HUES64 (cell line): ENCODE results near the gene HIGD2A.
"Not testable (repeated sequence)": the region's sequence is repeated elsewhere in the genome, so short reads cannot be mapped to it uniquely, and the experiment has no call there.

Source experiments
- H3K27ac ChIP-seq: 2 replicates; pipeline ENCODE4 v1.7.0; 2013; ENCODE audit warnings: low read depth, low read length, inconsistent platforms
- H3K27me3 ChIP-seq: 2 replicates; pipeline ENCODE4 v1.6.1; 2013; ENCODE audit warnings: mild to moderate bottlenecking, low read length; ENCODE audit not compliant: insufficient read depth
- H3K36me3 ChIP-seq: 2 replicates; pipeline ENCODE4 v1.6.1; 2013; ENCODE audit warnings: mild to moderate bottlenecking, low read length; ENCODE audit not compliant: insufficient read depth
- H3K4me1 ChIP-seq: 2 replicates; pipeline ENCODE4 v1.6.1; 2013; ENCODE audit warnings: mild to moderate bottlenecking, low read length, moderate library complexity; ENCODE audit not compliant: insufficient read depth
- H3K4me3 ChIP-seq: 2 replicates; pipeline ENCODE4 v1.5.1; 2013; ENCODE audit warnings: mild to moderate bottlenecking, low read length, moderate library complexity
- H3K9ac ChIP-seq: 2 replicates; pipeline ENCODE4 v1.6.1; 2013; ENCODE audit warnings: mild to moderate bottlenecking, low read depth, low read length
- H3K9me3 ChIP-seq: 2 replicates; pipeline ENCODE4 v1.6.1; 2013; ENCODE audit warnings: low read depth, low read length; ENCODE audit not compliant: insufficient read depth
- WGBS: fragments of 150-250, 120-280 bp; methylation state at CpG from one replicate; pipeline ENCODE4 v1.1.7; 2013; ENCODE audit warnings: missing lambda C conversion rate; 5-methylcytosine and 5-hydroxymethylcytosine counted together

HIGD2A gene

DNA sequence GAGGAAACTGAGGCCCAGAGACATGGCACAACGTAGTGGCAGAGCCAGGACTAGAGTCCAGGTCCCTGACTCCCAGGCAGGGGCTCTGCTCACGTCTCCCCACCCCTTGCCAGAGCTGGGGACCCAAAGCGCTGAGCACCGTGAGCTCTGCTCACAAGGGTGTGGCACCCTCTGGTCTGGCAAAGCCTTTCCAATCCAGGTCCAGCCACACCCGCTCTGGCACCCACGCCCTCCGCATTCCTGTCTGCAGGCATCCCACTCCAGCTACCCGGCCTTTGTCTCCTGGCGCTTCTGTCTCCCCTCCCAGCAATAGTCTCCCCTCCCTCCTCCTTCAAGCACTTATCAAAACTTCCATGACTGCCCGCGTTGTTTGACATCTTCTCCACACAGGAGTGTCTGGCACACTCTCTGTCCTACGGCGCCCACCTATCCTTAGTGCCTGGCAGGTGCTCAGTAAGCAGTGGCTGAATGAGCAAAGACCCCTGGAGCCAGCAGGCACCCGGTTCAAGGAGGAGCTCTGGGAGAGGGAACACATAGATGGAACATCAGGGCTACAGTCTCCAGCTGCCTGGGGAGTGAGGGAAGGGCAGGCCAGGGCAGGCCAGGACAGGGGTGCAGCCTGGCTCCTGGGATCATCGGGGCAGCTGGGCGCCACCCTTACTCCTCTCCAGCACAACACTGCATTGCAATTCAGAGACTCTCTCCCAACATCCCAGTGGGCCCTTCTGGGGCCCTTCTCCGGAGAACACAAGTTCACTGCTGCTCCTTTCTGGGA lies 12.0 kb downstream of the HIGD2A start:
- 90% methylated on average over 17 of the region's 17 CpGs for WGBS
- Histone ChIP-seq H3K27ac (no peak overlapping the region), H3K9ac (no peak overlapping the region), H3K27me3 (no peaks in the 10 kb centered on the region), H3K4me3 (no peak overlapping the region), H3K36me3 (no peaks in the 10 kb centered on the region), H3K4me1 (no peaks in the 10 kb centered on the region), H3K9me3 (no peaks in the 10 kb centered on the region)

DNA sequence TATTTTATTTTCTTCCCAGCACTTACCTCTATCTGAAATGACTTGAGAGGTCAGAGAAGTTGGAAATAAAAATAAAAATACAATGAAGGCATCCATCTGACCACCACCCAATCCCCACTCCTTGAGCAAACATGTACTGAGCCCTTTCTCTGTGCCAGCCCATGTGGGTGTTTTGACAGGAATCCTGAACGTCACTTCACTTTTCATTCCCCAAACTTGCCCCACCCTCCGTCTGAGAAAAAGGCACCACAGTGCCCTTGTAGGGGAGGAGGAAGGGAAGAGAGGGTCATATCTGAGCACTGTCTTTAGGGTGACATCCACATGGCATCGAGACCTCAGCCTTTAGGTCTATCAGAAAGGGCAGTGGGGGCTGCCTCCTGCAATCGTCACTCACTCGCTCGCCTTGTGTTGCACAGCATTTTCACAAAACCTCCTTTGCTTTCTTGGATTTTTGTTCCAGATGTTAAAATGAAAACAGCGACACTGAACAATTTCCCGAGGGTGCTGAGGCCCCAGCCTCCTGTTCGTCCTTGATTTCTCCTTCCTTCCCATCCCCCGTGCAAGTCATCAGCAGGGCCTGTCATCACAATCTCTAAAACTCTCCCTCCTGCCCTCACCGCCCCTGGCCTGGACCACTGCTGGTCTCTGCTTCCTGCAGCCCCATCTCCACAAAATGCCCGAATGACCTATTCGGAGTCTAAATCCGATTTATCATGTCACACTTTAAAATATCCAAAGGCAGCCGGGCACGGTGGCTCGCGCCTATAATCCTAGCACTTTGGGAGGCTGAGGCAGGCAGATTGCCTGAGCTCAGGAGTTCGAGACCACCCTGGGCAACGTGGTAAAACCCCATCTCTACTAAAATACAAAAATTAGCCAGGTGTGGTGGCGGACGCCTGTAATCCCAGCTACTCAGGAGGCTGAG lies 13.0 kb downstream of the HIGD2A start:
- Histone ChIP-seq H3K9me3 (no peaks in the 10 kb centered on the region), H3K27ac (no peak overlapping the region), H3K27me3 (no peaks in the 10 kb centered on the region), H3K9ac (no peak overlapping the region), H3K4me1 (no peaks in the 10 kb centered on the region), H3K36me3 (no peaks in the 10 kb centered on the region), H3K4me3 (no peak overlapping the region)
- WGBS: 92% methylated on average over 22 of the region's 22 CpGs

GRCh38 chr5:176405656-176406435 lies 17.3 kb downstream of the HIGD2A start:
- no peak overlapping the region for H3K4me3 ChIP-seq
- H3K36me3 ChIP-seq: no peaks in the 10 kb centered on the region

DNA sequence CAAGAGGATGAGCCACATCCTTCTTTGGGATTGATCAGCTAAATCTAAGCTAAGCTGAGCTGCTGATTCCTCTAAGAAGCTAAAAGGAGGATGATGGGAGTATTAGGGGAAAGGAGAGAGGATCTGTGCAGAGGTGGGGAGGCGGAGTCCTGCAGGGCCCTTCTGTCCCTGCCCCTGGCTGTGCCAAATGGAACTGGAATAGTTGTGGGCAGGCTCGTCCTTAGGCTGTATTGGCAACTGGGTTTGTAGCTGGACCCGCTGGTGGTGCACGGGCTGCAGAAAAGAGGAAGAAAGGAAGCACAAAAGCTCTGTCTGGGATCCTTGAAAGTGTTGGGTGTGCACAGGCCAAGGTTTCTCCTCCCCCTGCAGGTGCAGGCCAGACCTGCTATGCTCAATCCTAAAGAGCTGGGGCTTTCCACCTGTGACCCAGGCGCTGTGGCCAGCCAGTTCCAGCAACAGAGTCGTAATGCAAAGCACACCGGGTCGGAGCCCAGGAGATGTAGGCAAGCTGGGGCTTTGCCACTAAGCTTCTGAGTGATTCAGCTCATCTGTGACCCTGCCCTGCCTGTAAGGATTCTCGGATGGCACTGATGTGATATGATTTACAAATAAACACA lies 18.0 kb downstream of the HIGD2A start:
- Histone ChIP-seq H3K27me3 (no peaks in the 10 kb centered on the region), H3K4me3 (no peak overlapping the region), H3K9me3 (no peaks in the 10 kb centered on the region), H3K36me3 (no peaks in the 10 kb centered on the region), H3K4me1 (no peaks in the 10 kb centered on the region), H3K9ac (no peak overlapping the region), H3K27ac (no peak overlapping the region)
- WGBS: 87% methylated on average over 9 of the region's 9 CpGs

More at GRCh38 chr5:176405656-176406435, 17.3 kb downstream of the HIGD2A start:
- no peaks in the 10 kb centered on the region for H3K27me3 ChIP-seq
- WGBS: 81% methylated on average over 20 of the region's 20 CpGs
- no peak overlapping the region for H3K9ac ChIP-seq
- no peaks in the 10 kb centered on the region for H3K9me3 ChIP-seq
- no peaks in the 10 kb centered on the region for H3K4me1 ChIP-seq
- no peak overlapping the region for H3K27ac ChIP-seq

GRCh38 chr5:176407456-176408251 lies 19.1 kb downstream of the HIGD2A start:
- H3K4me3 ChIP-seq: no peak overlapping the region
- WGBS: 92% methylated on average over 5 of the region's 6 CpGs
- no peaks in the 10 kb centered on the region for H3K4me1 ChIP-seq
- H3K27ac ChIP-seq: no peak overlapping the region
- no peaks in the 10 kb centered on the region for H3K36me3 ChIP-seq
- H3K9me3 ChIP-seq: no peaks in the 10 kb centered on the region
- no peaks in the 10 kb centered on the region for H3K27me3 ChIP-seq
- H3K9ac ChIP-seq: no peak overlapping the region

DNA sequence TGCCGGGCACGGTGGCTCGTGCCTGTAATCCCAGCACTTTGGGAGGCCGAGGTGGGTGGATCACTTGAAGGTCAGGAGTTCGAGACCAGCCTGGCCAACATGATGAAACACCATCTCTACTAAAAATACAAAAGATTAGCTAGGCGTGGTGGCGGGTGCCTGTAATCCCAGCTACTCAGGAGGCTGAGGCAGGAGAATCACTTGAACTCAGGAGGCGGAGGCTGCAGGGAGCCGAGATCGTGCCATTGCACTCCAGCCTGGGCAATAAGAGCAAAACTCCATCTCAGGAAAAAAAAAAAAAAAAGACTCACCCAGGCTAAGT lies 19.7 kb downstream of the HIGD2A start:
- not testable (repeated sequence) for H3K4me1 ChIP-seq, H3K9ac ChIP-seq, H3K27ac ChIP-seq, H3K36me3 ChIP-seq, H3K27me3 ChIP-seq, H3K4me3 ChIP-seq, H3K9me3 ChIP-seq
- 97% methylated on average over 8 of the region's 10 CpGs for WGBS

GRCh38 chr5:176408590-176408989 lies 20.0 kb downstream of the HIGD2A start:
- H3K27ac ChIP-seq: no peak overlapping the region
- H3K4me3 ChIP-seq: no peak overlapping the region
- no peak overlapping the region for H3K9ac ChIP-seq
- no peaks in the 10 kb centered on the region for H3K9me3 ChIP-seq
- 95% methylated on average over 5 of the region's 5 CpGs for WGBS
- no peaks in the 10 kb centered on the region for H3K4me1 ChIP-seq
- H3K36me3 ChIP-seq: no peaks in the 10 kb centered on the region
- no peaks in the 10 kb centered on the region for H3K27me3 ChIP-seq

- Histone ChIP-seq H3K4me3 (no peak overlapping the region), H3K9ac (no peak overlapping the region), H3K27me3 (no peaks in the 10 kb centered on the region), H3K36me3 (no peaks in the 10 kb centered on the region), H3K9me3 (no peaks in the 10 kb centered on the region), H3K27ac (no peak overlapping the region), H3K4me1 (no peaks in the 10 kb centered on the region)
- WGBS: 94% methylated on average over 4 of the region's 4 CpGs
Measured at GRCh38 chr5:176409765-176410164, 21.2 kb downstream of the HIGD2A start.

- WGBS: 92% methylated on average over 5 of the region's 5 CpGs
- H3K4me1 ChIP-seq: no peaks in the 10 kb centered on the region
- H3K36me3 ChIP-seq: no peaks in the 10 kb centered on the region
- no peak overlapping the region for H3K9ac ChIP-seq
- no peak overlapping the region for H3K4me3 ChIP-seq
- H3K9me3 ChIP-seq: no peaks in the 10 kb centered on the region
- H3K27ac ChIP-seq: no peak overlapping the region
- H3K27me3 ChIP-seq: no peaks in the 10 kb centered on the region
Measured at GRCh38 chr5:176410486-176411180, 22.1 kb downstream of the HIGD2A start.
